HEK293 (cell line): ENCODE results near the gene SRRM2.

Experiments used
- KLF1 ChIP-seq: fragments of 450-650 bp; formaldehyde crosslinking; IDR thresholded peaks from 2 replicates; pipeline ENCODE4 v1.5.1; 2016; ENCODE audit warnings: missing biosample characterization, missing genetic modification characterization
- MEIS1 ChIP-seq: sonication (generic); formaldehyde crosslinking; IDR thresholded peaks from 2 replicates; pipeline ENCODE4 v1.8.1; 2022; ENCODE audit warnings: missing genetic modification reagents, mild to moderate bottlenecking, borderline replicate concordance
- MYNN ChIP-seq: fragments of 450-650 bp; formaldehyde crosslinking; IDR thresholded peaks from 2 replicates; pipeline ENCODE4 v1.5.1; 2016; ENCODE audit warnings: missing biosample characterization, missing genetic modification characterization, borderline replicate concordance
- PBX3 ChIP-seq: sonication (generic); formaldehyde crosslinking; IDR thresholded peaks from 2 replicates; pipeline ENCODE4 v1.8.1; 2022; ENCODE audit warnings: mild to moderate bottlenecking, moderate library complexity, missing genetic modification reagents
- SALL2 ChIP-seq: fragments of 450-650 bp; formaldehyde crosslinking; IDR thresholded peaks from 2 replicates; pipeline ENCODE4 v1.5.0; 2017; ENCODE audit warnings: missing biosample characterization, mild to moderate bottlenecking, missing genetic modification characterization, borderline replicate concordance
- SCRT2 ChIP-seq: fragments of 450-650 bp; formaldehyde crosslinking; IDR thresholded peaks from 2 replicates; pipeline ENCODE4 v1.5.1; 2016; ENCODE audit warnings: missing biosample characterization, missing genetic modification characterization
- SETDB1 ChIP-seq: IDR thresholded peaks from one replicate; pipeline ENCODE4 v1.6.1; 2017; ENCODE audit warnings: mild to moderate bottlenecking, low read length, moderate library complexity, mixed read lengths; ENCODE audit not compliant: insufficient read length
- YY1 ChIP-seq: fragments of 450-650 bp; formaldehyde crosslinking; IDR thresholded peaks from 2 replicates; pipeline ENCODE4 v1.5.1; 2018; ENCODE audit warnings: missing biosample characterization, missing genetic modification characterization
- ZBTB10 ChIP-seq: fragments of 450-650 bp; formaldehyde crosslinking; IDR thresholded peaks from 2 replicates; pipeline ENCODE4 v1.5.1; 2016; ENCODE audit warnings: missing biosample characterization, missing genetic modification characterization
- ZBTB20 ChIP-seq: fragments of 450-650 bp; formaldehyde crosslinking; IDR thresholded peaks from 2 replicates; pipeline ENCODE4 v1.5.1; 2016; ENCODE audit warnings: missing biosample characterization, missing genetic modification characterization
- ZNF121 ChIP-seq: fragments of 450-650 bp; formaldehyde crosslinking; IDR thresholded peaks from 2 replicates; pipeline ENCODE4 v1.5.1; 2016; ENCODE audit warnings: missing biosample characterization, missing genetic modification characterization
- ZNF146 ChIP-seq: fragments of 450-650 bp; formaldehyde crosslinking; IDR thresholded peaks from 2 replicates; pipeline ENCODE4 v1.5.1; 2016; ENCODE audit warnings: missing biosample characterization, missing genetic modification characterization
- ZNF16 ChIP-seq: fragments of 450-650 bp; formaldehyde crosslinking; IDR thresholded peaks from 2 replicates; pipeline ENCODE4 v1.5.1; 2016; ENCODE audit warnings: low read depth, missing biosample characterization, missing genetic modification characterization
- ZNF18 ChIP-seq: fragments of 450-650 bp; formaldehyde crosslinking; IDR thresholded peaks from 2 replicates; pipeline ENCODE4 v1.5.1; 2016; ENCODE audit warnings: missing biosample characterization, missing genetic modification characterization
- ZNF202 ChIP-seq: fragments of 450-650 bp; formaldehyde crosslinking; IDR thresholded peaks from 2 replicates; pipeline ENCODE4 v1.5.1; 2016; ENCODE audit warnings: missing biosample characterization, missing genetic modification characterization, borderline replicate concordance
- ZNF341 ChIP-seq: fragments of 450-650 bp; formaldehyde crosslinking; IDR thresholded peaks from 2 replicates; pipeline ENCODE4; 2016; ENCODE audit warnings: low read depth, missing biosample characterization, missing genetic modification characterization
- ZNF350 ChIP-seq: fragments of 450-650 bp; formaldehyde crosslinking; IDR thresholded peaks from 2 replicates; pipeline ENCODE4 v1.5.0; 2017; ENCODE audit warnings: missing biosample characterization, mild to moderate bottlenecking, missing genetic modification characterization
- ZNF48 ChIP-seq: fragments of 450-650 bp; formaldehyde crosslinking; IDR thresholded peaks from 2 replicates; pipeline ENCODE4 v1.5.1; 2016; ENCODE audit warnings: missing biosample characterization, missing genetic modification characterization
- ZNF513 ChIP-seq: fragments of 450-650 bp; IDR thresholded peaks from 2 replicates; pipeline ENCODE4 v1.5.1; 2018; ENCODE audit warnings: missing biosample characterization, missing genetic modification characterization
- ZNF558 ChIP-seq: fragments of 450-650 bp; formaldehyde crosslinking; IDR thresholded peaks from 2 replicates; pipeline ENCODE4 v1.5.1; 2016; ENCODE audit warnings: missing biosample characterization, missing genetic modification characterization
- ZNF561 ChIP-seq: fragments of 450-650 bp; IDR thresholded peaks from 2 replicates; pipeline ENCODE4 v1.5.1; 2018; ENCODE audit warnings: missing biosample characterization, missing genetic modification characterization, borderline replicate concordance
- ZNF580 ChIP-seq: fragments of 450-650 bp; formaldehyde crosslinking; IDR thresholded peaks from 2 replicates; pipeline ENCODE4 v1.5.1; 2016; ENCODE audit warnings: missing biosample characterization, missing genetic modification characterization
- ZNF600 ChIP-seq: fragments of 450-650 bp; formaldehyde crosslinking; IDR thresholded peaks from 2 replicates; pipeline ENCODE4 v1.5.1; 2016; ENCODE audit warnings: missing biosample characterization, missing genetic modification characterization
- ZNF610 ChIP-seq: fragments of 450-650 bp; formaldehyde crosslinking; IDR thresholded peaks from 2 replicates; pipeline ENCODE4 v1.5.1; 2016; ENCODE audit warnings: missing biosample characterization, missing genetic modification characterization, borderline replicate concordance
- ZNF629 ChIP-seq: fragments of 450-650 bp; formaldehyde crosslinking; IDR thresholded peaks from 2 replicates; pipeline ENCODE4 v1.5.1; 2017; ENCODE audit warnings: missing biosample characterization, missing genetic modification characterization
- ZNF670 ChIP-seq: fragments of 450-650 bp; formaldehyde crosslinking; IDR thresholded peaks from 2 replicates; pipeline ENCODE4 v1.5.1; 2016; ENCODE audit warnings: missing biosample characterization, missing genetic modification characterization, low read depth
- ZNF76 ChIP-seq: fragments of 450-650 bp; formaldehyde crosslinking; IDR thresholded peaks from 2 replicates; pipeline ENCODE4; 2016; ENCODE audit warnings: low read depth, missing biosample characterization, missing genetic modification characterization, borderline replicate concordance
- ZNF768 ChIP-seq: fragments of 450-650 bp; formaldehyde crosslinking; IDR thresholded peaks from 2 replicates; pipeline ENCODE4 v1.5.1; 2018; ENCODE audit warnings: missing biosample characterization, mild to moderate bottlenecking, missing genetic modification characterization
- ZNF830 ChIP-seq: fragments of 450-650 bp; IDR thresholded peaks from 2 replicates; pipeline ENCODE4 v1.5.0; 2018; ENCODE audit warnings: missing biosample characterization, missing genetic modification characterization, low read depth, mild to moderate bottlenecking, moderate library complexity
- ZSCAN23 ChIP-seq: fragments of 450-650 bp; formaldehyde crosslinking; IDR thresholded peaks from 2 replicates; pipeline ENCODE4 v1.5.1; 2016; ENCODE audit warnings: missing biosample characterization, missing genetic modification characterization
- ZSCAN30 ChIP-seq: fragments of 450-650 bp; IDR thresholded peaks from 2 replicates; pipeline ENCODE4 v1.5.1; 2018; ENCODE audit warnings: missing biosample characterization, mild to moderate bottlenecking, missing genetic modification characterization, moderate library complexity
- ZSCAN5A ChIP-seq: fragments of 450-650 bp; formaldehyde crosslinking; IDR thresholded peaks from 2 replicates; pipeline ENCODE4 v1.5.1; 2016; ENCODE audit warnings: missing biosample characterization, missing genetic modification characterization

SRRM2 gene

GRCh38 chr16:2777231-2777902 lies 24.9 kb downstream of the SRRM2 start, which contains the start of gene ELOB (continued):
- TF ChIP-seq KLF1 (tag by site-specific recombination) (peak; percentile 72; the same call in 1 of the 2 replicates), ZNF580 (tag by site-specific recombination) (0 out of 2 replicates have a peak, but pooled peaks have one; percentile 13), ZNF121 (tag by site-specific recombination) (no peak), ZNF610 (tag by site-specific recombination) (0 out of 2 replicates have a peak, but pooled peaks have one; percentile 62), ZNF48 (no peak), ZNF670 (tag by site-specific recombination) (no peak), ZBTB20 (tag by site-specific recombination) (peak; percentile 55; the same call in 1 of the 2 replicates), SCRT2 (tag by site-specific recombination) (no peak), ZSCAN5A (tag by site-specific recombination) (peak; percentile 69; the same call in 1 of the 2 replicates), ZNF830 (no peak), ZBTB10 (peak; percentile 76), YY1 (peak; percentile 98; the same call in 1 of the 2 replicates), ZNF513 (tag by site-specific recombination) (no peak), ZNF18 (tag by site-specific recombination) (no peak), ZNF629 (tag by site-specific recombination) (peak; percentile 35; the same call in 1 of the 2 replicates), ZNF561 (0 out of 2 replicates have a peak, but pooled peaks have one; percentile 67), ZNF202 (no peak), ZNF16 (no peak), ZNF146 (tag by site-specific recombination) (peak; percentile 14; the same call in 1 of the 2 replicates), ZSCAN30 (no peak), ZSCAN23 (tag by site-specific recombination) (no peak), SALL2 (tag by site-specific recombination) (no peak), PBX3 (CRISPR knock-in tag) (0 out of 2 replicates have a peak, but pooled peaks have one; percentile 42), ZNF558 (no peak), ZNF600 (tag by site-specific recombination) (peak; percentile 94), SETDB1 (no peak), ZNF341 (tag by site-specific recombination) (peak; percentile 70), ZNF768 (tag by site-specific recombination) (no peak), ZNF76 (tag by site-specific recombination) (peak; percentile 87), MYNN (tag by site-specific recombination) (no peak), ZNF350 (tag by site-specific recombination) (no peak), MEIS1 (CRISPR knock-in tag) (no peak)
